ENCODE measurements around the gene TLCD3B. TPM values are rescaled to one million over a fixed set of nuclear protein-coding genes. Genes with fewer than 3 reads are reported as not detected.

TLCD3B gene
- total and polyA plus RNA-seq, 9 of the 15 experiments (the other 6 are each of a cell fraction or from before 2014, with no cell fraction given): 0.10 to 0.52 (median 0.23) TPM; not detected in 4

DNA sequence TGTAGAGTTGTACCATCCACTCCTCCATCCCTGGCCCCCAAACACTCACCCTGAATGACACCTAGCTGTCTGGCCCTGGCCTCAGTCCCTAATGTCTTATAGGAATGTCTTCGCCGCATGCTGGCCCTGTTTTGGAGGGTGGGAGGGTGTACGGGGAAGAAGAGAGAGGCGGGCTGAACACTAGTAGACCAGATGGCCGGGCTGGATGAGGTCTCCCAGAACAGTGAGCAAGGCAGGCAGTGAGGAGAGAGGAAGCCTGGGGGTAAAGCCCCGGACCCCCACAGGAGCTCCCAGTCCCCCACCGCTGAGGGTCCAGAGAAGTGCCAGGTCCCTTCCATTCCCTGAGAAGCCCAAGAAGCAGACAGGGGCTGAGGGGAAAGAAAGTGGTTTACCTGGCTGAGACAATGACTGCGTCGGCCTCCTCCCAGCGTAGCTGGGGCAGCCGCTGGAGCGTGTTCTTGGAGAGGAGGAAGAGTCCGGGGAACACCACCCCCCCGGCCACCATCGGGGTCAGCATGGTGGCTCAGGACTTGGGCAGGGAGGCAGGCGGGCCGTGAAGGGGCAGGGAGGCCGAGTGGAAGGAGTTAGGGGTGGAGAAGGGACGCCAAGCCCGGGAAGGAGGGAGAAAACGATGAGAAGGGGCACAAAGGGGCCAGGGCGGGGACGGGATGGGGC is 923 bp downstream of the TLCD3B start (continued):
- no peak for TF ChIP-seq SRF (CRISPR knock-in tag; IDR thresholded peaks at IDR 0.05)
- no peak for TF ChIP-seq TAF1 (IDR thresholded peaks at IDR 0.05; ENCODE audit: control insufficient read depth, extremely low read depth, insufficient read depth, low read length, severe bottlenecking)

DNA sequence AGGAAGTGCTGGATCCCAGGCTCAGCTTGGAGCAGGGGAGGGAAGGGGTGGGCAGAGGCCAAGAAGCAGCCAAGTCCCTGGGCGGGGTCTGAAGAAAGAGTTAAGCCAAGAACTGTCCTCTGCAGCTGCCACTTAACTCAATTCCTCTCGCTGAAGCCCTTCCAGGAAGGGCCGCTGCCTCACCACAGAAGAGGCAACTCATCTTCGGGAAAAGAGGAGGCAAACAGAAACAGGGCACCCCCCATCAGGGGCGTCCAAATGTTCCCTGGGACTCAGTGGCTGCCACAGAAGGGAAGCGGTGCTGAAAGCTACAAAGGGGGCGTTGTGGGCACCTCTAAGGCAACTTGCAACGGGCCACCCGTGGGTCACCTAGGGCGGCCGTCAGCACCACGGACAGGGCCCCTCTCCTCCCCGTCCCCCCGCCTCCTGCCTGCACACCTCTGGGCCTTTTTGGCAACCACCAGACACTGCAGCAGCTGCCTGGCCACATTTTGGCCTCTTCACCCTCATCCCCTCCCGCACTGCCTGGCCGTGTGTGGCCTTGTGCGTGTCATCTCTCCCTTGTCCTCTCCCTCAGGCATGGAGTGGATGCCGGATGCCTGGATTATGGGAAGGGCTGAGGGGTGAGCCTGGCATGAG is 2.5 kb downstream of the TLCD3B start:
- H3K27me3 ChIP-seq (ENCODE audit: control insufficient read depth in 2 of 2, insufficient read depth in 2 of 2, low read length in 2 of 2): peaks cover 17 to 72% of the 10 kb centered on the region in 2 experiments; a peak in 4 of 5 replicates
- no peaks in the 10 kb centered on the region for H3K9me3 ChIP-seq (replicated peaks; ENCODE audit: control insufficient read depth, insufficient read depth, low read depth, low read length)
- no peaks in the 10 kb centered on the region for H3K79me2 ChIP-seq (ENCODE audit: control insufficient read depth, insufficient read depth, low read length)
- FAIRE-seq (no peak), ATAC-seq (peak; percentile 82), DNase-seq (ENCODE audit: extremely low read depth in 1 of 4, low spot score in 3 of 4) (peak; percentile 55 to 82 (median 68))
- no TSS peak for BruUV-seq (replicated peaks)
- H3K9me1 ChIP-seq (ENCODE audit: control insufficient read depth, insufficient read depth, low read length): peaks cover 4% of the 10 kb centered on the region
- no peaks in the 10 kb centered on the region for H3K36me3 ChIP-seq (ENCODE audit: control insufficient read depth, insufficient read depth, low read length)
- in situ Hi-C loops (cut with MboI): loop anchor here (10.0 kb wide), 1 partner anchor 334 kb away; no protein-coding TSS in a partner anchor
- intact Hi-C loops (cut with micrococcal nuclease): loop anchor here (10.0 kb wide), 1 partner anchor 214 kb away; the partner anchor contains the start of genes PAGR1 and PRRT2
- H2AFZ ChIP-seq (ENCODE audit: low read depth, low read length): no peak overlapping the region
- H3K4me2 ChIP-seq (ENCODE audit: insufficient read depth, low read length): no peak overlapping the region
- ChIA-PET CTCF (ENCODE audit: low intra/inter-chr PET ratio) (interaction anchor here (0.5 kb wide), 1 partner anchor 1741 kb away, joined by 4 read pairs; no protein-coding TSS in a partner anchor), POLR2A (no interaction called here)
- H3K27ac ChIP-seq (ENCODE audit: extremely low read depth, low read depth, low read length): no peak overlapping the region
- H3K4me1 ChIP-seq (replicated peaks in 1 of 2; ENCODE audit: control insufficient read depth in 2 of 2, insufficient read depth in 2 of 2, low read length in 2 of 2): peaks cover 0 to 31% of the 10 kb centered on the region in 2 experiments; a peak in 2 of 5 replicates
- H3K9ac ChIP-seq (ENCODE audit: insufficient read depth in 1 of 2, low read depth in 2 of 2, low read length in 2 of 2): no peak overlapping the region; a peak in 1 of 4 replicates
- WGBS (ENCODE audit: insufficient coverage, low coverage, missing lambda C conversion rate): 5% methylated on average over 13 of the region's 18 CpGs
- peaks cover 13% of the 10 kb centered on the region; the same call in 1 of the 2 replicates for H4K20me1 ChIP-seq (replicated peaks; ENCODE audit: control insufficient read depth, insufficient read depth, low read length)
- no peak overlapping the region for H3K4me3 ChIP-seq
- TF ChIP-seq, protein P1, sequence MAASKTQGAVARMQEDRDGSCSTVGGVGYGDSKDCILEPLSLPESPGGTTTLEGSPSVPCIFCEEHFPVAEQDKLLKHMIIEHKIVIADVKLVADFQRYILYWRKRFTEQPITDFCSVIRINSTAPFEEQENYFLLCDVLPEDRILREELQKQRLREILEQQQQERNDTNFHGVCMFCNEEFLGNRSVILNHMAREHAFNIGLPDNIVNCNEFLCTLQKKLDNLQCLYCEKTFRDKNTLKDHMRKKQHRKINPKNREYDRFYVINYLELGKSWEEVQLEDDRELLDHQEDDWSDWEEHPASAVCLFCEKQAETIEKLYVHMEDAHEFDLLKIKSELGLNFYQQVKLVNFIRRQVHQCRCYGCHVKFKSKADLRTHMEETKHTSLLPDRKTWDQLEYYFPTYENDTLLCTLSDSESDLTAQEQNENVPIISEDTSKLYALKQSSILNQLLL (CRISPR knock-in tag; IDR thresholded peaks at IDR 0.05; ENCODE audit: borderline replicate concordance): no peak
- TF ChIP-seq ZNF583 (CRISPR knock-in tag; IDR thresholded peaks at IDR 0.05) (no peak), CBFB (CRISPR knock-in tag; IDR thresholded peaks at IDR 0.05) (no peak; the same call in 1 of the 2 replicates), JUN (IDR thresholded peaks at IDR 0.05; ENCODE audit: borderline replicate concordance, low read depth, low read length) (no peak), JUN (CRISPR knock-in tag; IDR thresholded peaks at IDR 0.05; ENCODE audit: borderline replicate concordance) (no peak), COPS2 (conservative IDR thresholded peaks at IDR 0.05) (no peak), ZBTB7A (IDR thresholded peaks at IDR 0.05; ENCODE audit: borderline replicate concordance, control insufficient read depth, low read depth, low read length) (peak; percentile 47; the same call in 1 of the 2 replicates), ZNF124 (CRISPR knock-in tag; IDR thresholded peaks at IDR 0.05) (no peak), TARDBP (IDR thresholded peaks at IDR 0.05) (no peak), MAZ (CRISPR knock-in tag; conservative IDR thresholded peaks at IDR 0.05 in 1 of 2, IDR thresholded peaks at IDR 0.05 in 1 of 2) (peak in 1 of 2 experiments; percentile 77; a peak in 1 of 4 replicates), ZNF311 (CRISPR knock-in tag; IDR thresholded peaks at IDR 0.05) (no peak), RFX7 (CRISPR knock-in tag; IDR thresholded peaks at IDR 0.05) (no peak), NFE2L1 (tag; IDR thresholded peaks at IDR 0.05; ENCODE audit: borderline replicate concordance, low read depth) (no peak), NR3C1 (CRISPR knock-in tag; IDR thresholded peaks at IDR 0.05) (0 out of 2 replicates have a peak, but pooled peaks have one; percentile 31), SPI1 (IDR thresholded peaks at IDR 0.05; ENCODE audit: borderline replicate concordance, low read depth, low read length) (no peak), ZNF23 (CRISPR knock-in tag; IDR thresholded peaks at IDR 0.05) (no peak)
- TF ChIP-seq, protein P2, sequence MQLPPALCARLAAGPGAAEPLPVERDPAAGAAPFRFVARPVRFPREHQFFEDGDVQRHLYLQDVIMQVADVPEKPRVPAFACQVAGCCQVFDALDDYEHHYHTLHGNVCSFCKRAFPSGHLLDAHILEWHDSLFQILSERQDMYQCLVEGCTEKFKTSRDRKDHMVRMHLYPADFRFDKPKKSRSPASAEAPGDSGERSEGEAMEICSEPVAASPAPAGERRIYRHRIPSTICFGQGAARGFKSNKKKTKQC (CRISPR knock-in tag; IDR thresholded peaks at IDR 0.05): peak; percentile 75; the same call in 1 of the 2 replicates

Data from K562 (cell line).